Body of pancreas (tissue), 4 donors: Measurements from ENCODE around the gene PKP4. TPM values are rescaled to one million over a fixed set of nuclear protein-coding genes. Genes with fewer than 3 reads are reported as not detected.

Experiments used
- ATAC-seq: fragments of 150-250 bp; one replicate; pipeline ENCODE4 v1.9.1; 2016
- DNase-seq, 4 donors: peaks; one replicate each; pipeline ENCODE4 v3.0.0-alpha.2; 2019
- H3K27ac ChIP-seq, 4 donors: fragments of 200-600 bp; sonication (generic); 1 replicate in 3 of 4; 2 replicates in 1 of 4; pipeline versions ENCODE4 v1.5.1 to v1.6.1; 2016 to 2019; ENCODE audit warnings: mild to moderate bottlenecking in 1 of 4, mixed read lengths in 1 of 4, moderate library complexity in 1 of 4
- H3K27me3 ChIP-seq, 2 donors: fragments of 200-600 bp; sonication (generic); one replicate each; pipeline ENCODE4 v1.6.0; 2016; ENCODE audit warnings: mild to moderate bottlenecking in 1 of 2
- H3K36me3 ChIP-seq, 2 donors: fragments of 200-600 bp; sonication (generic); replicated peaks in 1 of 2; 2 replicates each; pipeline ENCODE4 v1.5.1; 2016; ENCODE audit warnings: low read depth in 2 of 2; ENCODE audit not compliant: insufficient read depth in 1 of 2
- H3K4me1 ChIP-seq: fragments of 200-600 bp; sonication (generic); one replicate; pipeline ENCODE4 v1.6.0; 2016
- H3K4me3 ChIP-seq, 2 donors: fragments of 200-600 bp; sonication (generic); 1 replicate in 1 of 2; 2 replicates in 1 of 2; pipeline ENCODE4 v1.5.1; 2016 to 2019
- H3K9me3 ChIP-seq, 3 donors: fragments of 200-600 bp; sonication (generic); 1 replicate in 2 of 3; 2 replicates in 1 of 3; pipeline ENCODE4 v1.5.1; 2016
- POLR2A ChIP-seq, 3 donors: fragments of 450-650 bp; IDR thresholded peaks; one replicate each; pipeline ENCODE4 v1.6.1; 2016; ENCODE audit warnings: antibody characterized with exemption in 3 of 3, mild to moderate bottlenecking in 2 of 3
- WGBS, 2 donors: methylation state at CpG; one replicate each; pipeline ENCODE4 v1.1.5; 2017; 5-methylcytosine and 5-hydroxymethylcytosine counted together
- intact Hi-C: fragments of 100-400 bp; cut with DNase I; formaldehyde crosslinking; loops from one replicate; pipeline ENCODE4 v1.15.1; 2023
- total RNA-seq, 2 donors: library from RNA; depleted of rRNA; stranded (reverse); fragments of >200 nt; gene quantifications; one replicate each; pipeline ENCODE4 v1.1.0, GENCODE V29; 2016
- TF ChIP-seq, protein P1 (sequence below), 7 experiments: fragments of 450-650 bp in 4 of 7; fragments of 200-600 bp in 3 of 7; sonication (generic) in 3 of 7; IDR thresholded peaks; one replicate each; pipeline ENCODE4 v1.5.1; 2016 to 2019; ENCODE audit warnings: antibody characterized with exemption in 7 of 7

The PKP4 gene
- total RNA-seq, 2 donors from 2014 or later: 36.3 to 50.1 TPM

DNA sequence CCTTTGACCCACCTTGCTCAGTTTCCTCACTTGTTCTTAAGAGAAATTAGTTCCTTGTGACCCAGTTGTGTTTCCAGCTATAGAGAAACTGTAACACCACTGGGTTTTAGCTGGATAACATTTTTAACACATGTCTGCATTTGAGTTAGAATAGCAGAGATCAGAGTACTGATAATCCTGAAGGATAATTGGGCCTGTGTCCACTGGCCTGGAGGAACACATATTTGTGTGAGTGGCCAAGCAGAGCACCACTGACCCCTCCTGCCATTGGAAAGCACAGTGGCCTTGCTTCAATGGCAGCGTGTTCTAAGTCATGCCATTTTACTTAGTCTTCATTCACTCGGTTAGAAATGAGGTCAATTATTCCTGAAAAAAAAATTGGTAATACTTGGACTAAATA lies 42.6 kb downstream of the PKP4 start:
- no peaks in the 10 kb centered on the region for H3K36me3 ChIP-seq
- 86 to 88% methylated on average over 2 of the region's 2 CpGs for WGBS, 2 donors
- no peak overlapping the region for H3K27ac ChIP-seq
- no peak overlapping the region for H3K4me3 ChIP-seq
- intact Hi-C loops: no loop called here
- H3K4me1 ChIP-seq: peaks cover 50% of the 10 kb centered on the region
- TF ChIP-seq, protein P1, sequence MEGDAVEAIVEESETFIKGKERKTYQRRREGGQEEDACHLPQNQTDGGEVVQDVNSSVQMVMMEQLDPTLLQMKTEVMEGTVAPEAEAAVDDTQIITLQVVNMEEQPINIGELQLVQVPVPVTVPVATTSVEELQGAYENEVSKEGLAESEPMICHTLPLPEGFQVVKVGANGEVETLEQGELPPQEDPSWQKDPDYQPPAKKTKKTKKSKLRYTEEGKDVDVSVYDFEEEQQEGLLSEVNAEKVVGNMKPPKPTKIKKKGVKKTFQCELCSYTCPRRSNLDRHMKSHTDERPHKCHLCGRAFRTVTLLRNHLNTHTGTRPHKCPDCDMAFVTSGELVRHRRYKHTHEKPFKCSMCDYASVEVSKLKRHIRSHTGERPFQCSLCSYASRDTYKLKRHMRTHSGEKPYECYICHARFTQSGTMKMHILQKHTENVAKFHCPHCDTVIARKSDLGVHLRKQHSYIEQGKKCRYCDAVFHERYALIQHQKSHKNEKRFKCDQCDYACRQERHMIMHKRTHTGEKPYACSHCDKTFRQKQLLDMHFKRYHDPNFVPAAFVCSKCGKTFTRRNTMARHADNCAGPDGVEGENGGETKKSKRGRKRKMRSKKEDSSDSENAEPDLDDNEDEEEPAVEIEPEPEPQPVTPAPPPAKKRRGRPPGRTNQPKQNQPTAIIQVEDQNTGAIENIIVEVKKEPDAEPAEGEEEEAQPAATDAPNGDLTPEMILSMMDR (IDR thresholded peaks at IDR 0.05): no peak
- no peak for TF ChIP-seq POLR2A (IDR thresholded peaks at IDR 0.05)
- no peaks in the 10 kb centered on the region for H3K9me3 ChIP-seq
- DNase-seq (no peak), ATAC-seq (no peak)
- no peaks in the 10 kb centered on the region for H3K27me3 ChIP-seq

GRCh38 chr2:158500333-158500732 lies 43.6 kb downstream of the PKP4 start:
- Histone ChIP-seq H3K27me3 (no peaks in the 10 kb centered on the region), H3K4me3 (no peak overlapping the region), H3K9me3 (no peaks in the 10 kb centered on the region), H3K4me1 (peaks cover 58% of the 10 kb centered on the region), H3K27ac (no peak overlapping the region), H3K36me3 (no peaks in the 10 kb centered on the region)
- ATAC-seq (no peak), DNase-seq (no peak)
- TF ChIP-seq, protein P1 (IDR thresholded peaks at IDR 0.05): no peak
- no peak for TF ChIP-seq POLR2A (IDR thresholded peaks at IDR 0.05)
- intact Hi-C loops: no loop called here
- WGBS, 2 donors: 89 to 93% methylated on average over 2 of the region's 2 CpGs

DNA sequence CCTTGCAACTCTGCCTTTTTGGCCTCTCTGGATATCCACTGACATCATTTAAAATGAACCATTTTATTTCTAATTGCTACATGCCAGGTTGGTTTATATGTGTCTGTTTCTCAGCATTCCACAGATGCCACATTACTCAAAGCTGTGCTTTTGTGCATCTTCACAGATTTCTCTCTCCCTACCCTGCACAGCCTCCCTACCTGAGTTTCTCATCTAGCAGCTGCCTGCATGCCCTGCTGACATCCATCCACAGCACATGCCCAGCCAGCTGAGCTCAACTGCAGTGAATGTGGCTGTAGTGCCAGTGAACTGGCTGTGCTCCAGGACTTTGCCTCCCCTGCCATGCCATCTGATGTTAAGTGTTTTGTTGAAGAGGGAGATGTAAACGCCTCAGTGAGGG lies 44.5 kb downstream of the PKP4 start:
- no peaks in the 10 kb centered on the region for H3K27me3 ChIP-seq
- DNase-seq (peak; percentile 24 to 70 (median 46)), ATAC-seq (no peak)
- no peak overlapping the region for H3K4me3 ChIP-seq
- TF ChIP-seq, protein P1 (IDR thresholded peaks at IDR 0.05): no peak
- no peak for TF ChIP-seq POLR2A (IDR thresholded peaks at IDR 0.05)
- no peak overlapping the region for H3K27ac ChIP-seq
- intact Hi-C loops: no loop called here
- WGBS, 2 donors: 33 to 41% methylated on average over 1 of the region's 1 CpG
- peaks cover 63% of the 10 kb centered on the region for H3K4me1 ChIP-seq
- H3K36me3 ChIP-seq: no peaks in the 10 kb centered on the region
- no peaks in the 10 kb centered on the region for H3K9me3 ChIP-seq

- Histone ChIP-seq H3K9me3 (no peaks in the 10 kb centered on the region), H3K4me1 (peaks cover 47% of the 10 kb centered on the region), H3K27ac (no peak overlapping the region), H3K36me3 (no peaks in the 10 kb centered on the region), H3K4me3 (no peak overlapping the region), H3K27me3 (no peaks in the 10 kb centered on the region)
- no peak for DNase-seq
- TF ChIP-seq POLR2A (IDR thresholded peaks at IDR 0.05): no peak
- TF ChIP-seq, protein P1 (IDR thresholded peaks at IDR 0.05): no peak
- intact Hi-C loops: no loop called here
- WGBS, 2 donors: 37 to 58% methylated on average over 2 of the region's 2 CpGs
- ATAC-seq: no peak
These were observed 46.2 kb downstream of the PKP4 start for GRCh38 chr2:158502974-158503373.

GRCh38 chr2:158504088-158504487 lies 47.3 kb downstream of the PKP4 start:
- H3K4me3 ChIP-seq: no peak overlapping the region
- H3K9me3 ChIP-seq: no peaks in the 10 kb centered on the region
- TF ChIP-seq, protein P1 (IDR thresholded peaks at IDR 0.05): no peak
- TF ChIP-seq POLR2A (IDR thresholded peaks at IDR 0.05): no peak
- H3K4me1 ChIP-seq: peaks cover 38% of the 10 kb centered on the region
- ATAC-seq (no peak), DNase-seq (no peak)
- no peaks in the 10 kb centered on the region for H3K27me3 ChIP-seq
- H3K27ac ChIP-seq: no peak overlapping the region
- H3K36me3 ChIP-seq: no peaks in the 10 kb centered on the region
- intact Hi-C loops: no loop called here
- WGBS, 2 donors: 56 to 57% methylated on average over 3 of the region's 3 CpGs
